ENCODE measurements around the gene SYPL2.

The SYPL2 gene

GRCh38 chr1:109488201-109488600 lies 21.9 kb downstream of the SYPL2 start:
- in situ Hi-C loops (cut with MboI; ENCODE audit: low pct_unique_long_range_greater_than_20kb, low sequenced_read_pairs), result no loop called here
- DNase-seq, result no peak

- DNase-seq, result no peak
- in situ Hi-C loops (cut with MboI; ENCODE audit: low pct_unique_long_range_greater_than_20kb, low sequenced_read_pairs), result no loop called here
These were observed 22.4 kb downstream of the SYPL2 start for GRCh38 chr1:109488696-109489095.

DNA sequence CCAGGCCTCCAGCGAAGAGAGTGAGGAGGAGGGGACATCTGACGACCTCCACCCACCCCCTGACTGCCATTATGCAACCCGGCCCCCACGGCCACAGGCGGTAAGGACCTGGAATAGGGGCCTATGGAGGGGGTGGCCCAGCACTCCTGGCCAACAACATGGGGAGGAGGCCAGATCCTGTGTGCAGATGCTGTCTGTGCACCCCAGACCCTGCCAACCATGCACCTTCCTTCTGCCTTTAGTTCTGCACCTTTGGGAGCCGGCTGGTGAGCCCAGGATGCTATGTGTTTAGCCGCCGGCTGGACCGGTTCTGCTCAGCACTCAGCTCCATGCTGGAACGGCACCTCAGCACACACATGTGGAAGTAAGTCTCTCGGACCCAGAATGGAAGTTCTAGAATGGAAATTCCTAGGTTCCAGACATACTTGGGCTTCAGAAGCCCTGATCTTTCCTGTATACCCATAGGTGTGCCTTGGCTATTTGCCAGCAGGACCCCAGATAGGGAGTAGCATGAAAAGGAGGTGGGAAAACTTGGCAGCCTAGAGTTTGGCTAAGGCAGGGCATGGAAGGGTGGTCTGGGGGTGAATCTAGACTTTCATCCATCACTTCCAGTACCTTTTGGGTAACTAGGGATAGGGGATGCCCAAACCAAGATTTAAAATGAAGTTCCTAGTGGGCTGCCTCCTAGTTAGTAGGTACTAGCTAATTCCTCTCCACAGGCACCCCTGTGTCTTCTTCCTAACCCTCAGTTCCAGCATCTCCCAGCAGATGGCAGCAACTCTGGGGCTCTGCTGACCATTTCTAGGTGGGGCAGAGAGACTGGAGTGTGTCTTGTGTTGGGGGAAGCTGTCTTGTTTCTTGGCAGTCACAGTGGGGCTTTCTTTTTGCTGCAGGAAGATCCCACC lies 23.9 kb downstream of the SYPL2 start:
- peak; percentile 69 for DNase-seq

GRCh38 chr1:109490934-109491302 lies 24.6 kb downstream of the SYPL2 start:
- no peak for DNase-seq
- in situ Hi-C loops (cut with MboI; ENCODE audit: low pct_unique_long_range_greater_than_20kb, low sequenced_read_pairs), result no loop called here

More for the DNA sequence above, 23.9 kb downstream of the SYPL2 start:
- in situ Hi-C loops (cut with MboI; ENCODE audit: low pct_unique_long_range_greater_than_20kb, low sequenced_read_pairs), result no loop called here

GRCh38 chr1:109491372-109491771 lies 25.0 kb downstream of the SYPL2 start:
- DNase-seq, result no peak
- in situ Hi-C loops (cut with MboI; ENCODE audit: low pct_unique_long_range_greater_than_20kb, low sequenced_read_pairs), result no loop called here

DNA sequence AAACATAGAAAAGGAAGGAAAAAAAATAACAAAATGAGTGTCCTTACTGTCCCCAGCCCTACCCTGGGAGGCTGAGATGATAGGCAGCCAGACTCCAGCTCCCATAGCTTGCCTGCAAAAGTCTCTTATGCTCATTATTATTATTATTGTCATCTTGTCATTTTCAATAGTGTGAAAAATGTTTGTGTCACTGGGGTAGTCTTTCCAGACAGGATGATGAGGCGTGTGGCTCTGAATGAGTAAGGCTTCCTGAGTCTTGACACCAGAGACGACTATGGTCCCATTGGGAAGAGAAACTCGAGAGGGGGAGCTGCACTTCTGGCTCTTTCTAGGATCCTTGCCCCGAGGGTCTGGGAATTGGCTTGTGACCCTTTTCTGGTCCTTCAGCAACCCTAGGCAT lies 26.4 kb downstream of the SYPL2 start:
- in situ Hi-C loops (cut with MboI; ENCODE audit: low pct_unique_long_range_greater_than_20kb, low sequenced_read_pairs), result no loop called here
- DNase-seq, result no peak

DNA sequence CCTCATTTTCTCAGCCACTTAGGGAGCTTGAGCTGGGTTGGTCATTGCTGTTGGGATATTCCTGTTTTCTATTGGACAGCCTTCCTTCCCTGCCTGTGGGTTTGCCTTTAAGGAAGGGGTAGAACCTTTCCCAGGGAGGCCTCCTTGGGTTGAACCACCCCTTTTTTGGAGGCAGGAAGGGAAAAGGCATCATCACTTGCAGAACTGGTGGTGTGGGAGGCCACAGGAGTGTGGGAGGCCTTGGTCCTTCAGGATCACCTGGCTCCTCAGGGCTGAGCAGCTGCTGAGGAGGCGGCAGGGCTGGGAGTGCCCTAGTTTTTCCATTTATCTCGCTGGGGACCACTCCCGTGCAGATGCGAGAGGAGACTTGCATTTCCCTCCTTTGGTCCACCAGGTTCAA lies 26.9 kb downstream of the SYPL2 start:
- no peak for DNase-seq
- in situ Hi-C loops (cut with MboI; ENCODE audit: low pct_unique_long_range_greater_than_20kb, low sequenced_read_pairs), result no loop called here

GRCh38 chr1:109493805-109494539 lies 27.6 kb downstream of the SYPL2 start, which contains the start of gene CYB561D1:
Gene CYB561D1 (plus strand): TSS chr1:109494094. CDS start chr1:109494140, 46 bp downstream.
- peak; percentile 92 for DNase-seq
- in situ Hi-C loops (cut with MboI; ENCODE audit: low pct_unique_long_range_greater_than_20kb, low sequenced_read_pairs), result no loop called here

- in situ Hi-C loops (cut with MboI; ENCODE audit: low pct_unique_long_range_greater_than_20kb, low sequenced_read_pairs), result no loop called here
- no peak for DNase-seq
These were observed 29.4 kb downstream of the SYPL2 start for GRCh38 chr1:109495738-109496137.

DNA sequence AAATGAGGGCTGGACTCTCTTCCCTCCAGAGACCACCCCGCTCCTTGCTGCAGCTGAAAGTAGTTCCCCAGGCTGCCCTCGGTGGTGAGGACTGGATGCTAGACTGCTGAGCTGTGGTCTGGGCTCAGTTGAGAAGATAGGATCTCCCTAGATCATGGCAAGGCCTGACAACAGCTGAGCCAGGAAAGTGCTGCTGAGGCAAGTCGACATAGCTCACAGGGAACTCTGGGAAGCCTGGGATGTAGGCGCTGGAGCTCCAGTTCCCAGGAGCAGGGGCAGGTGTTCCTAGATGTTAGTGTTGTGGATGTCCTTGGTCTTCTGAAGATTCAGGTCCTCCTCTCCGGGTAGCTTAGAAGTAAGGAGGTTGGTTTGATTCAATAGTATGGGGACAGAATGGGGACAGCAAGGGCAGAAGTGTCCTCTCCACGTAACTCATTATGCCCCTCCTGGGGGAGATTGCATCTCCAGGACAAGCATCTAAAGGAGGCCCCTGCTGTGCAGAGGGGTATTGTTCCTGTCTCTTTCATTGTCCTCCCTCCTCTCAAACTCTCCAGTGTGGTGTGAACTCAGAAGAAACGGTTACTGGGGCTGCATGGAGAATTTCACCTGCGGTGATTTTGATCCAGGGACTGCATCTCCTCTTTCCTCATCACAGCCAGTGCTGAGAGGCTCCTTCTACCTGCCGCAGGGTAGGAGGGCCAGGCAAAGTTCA lies 31.3 kb downstream of the SYPL2 start:
- no peak for DNase-seq
- in situ Hi-C loops (cut with MboI; ENCODE audit: low pct_unique_long_range_greater_than_20kb, low sequenced_read_pairs), result no loop called here

- peak; percentile 51 for DNase-seq
- in situ Hi-C loops (cut with MboI; ENCODE audit: low pct_unique_long_range_greater_than_20kb, low sequenced_read_pairs), result no loop called here
These were observed 31.9 kb downstream of the SYPL2 start for GRCh38 chr1:109498161-109498801.

DNA sequence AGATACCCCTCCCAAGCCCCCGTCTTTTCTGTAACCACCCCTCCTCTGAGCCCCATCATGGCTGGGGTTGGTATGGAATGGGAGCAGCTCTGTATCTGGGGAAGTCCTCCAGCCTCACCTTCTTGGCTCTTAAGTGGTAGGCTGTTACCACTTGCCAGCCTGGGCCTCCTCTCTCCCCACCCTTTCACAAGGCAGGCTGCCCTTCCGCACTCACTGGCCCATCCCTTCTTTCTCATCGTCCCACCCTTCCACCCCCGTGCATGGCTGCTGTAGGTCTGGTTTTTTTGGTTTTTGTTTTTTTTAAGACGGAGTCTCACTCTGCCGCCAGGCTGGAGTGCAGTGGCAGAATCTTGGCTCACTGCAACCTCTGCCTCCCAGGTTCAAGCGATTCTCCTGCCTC lies 32.7 kb downstream of the SYPL2 start:
- in situ Hi-C loops (cut with MboI; ENCODE audit: low pct_unique_long_range_greater_than_20kb, low sequenced_read_pairs), result no loop called here
- no peak for DNase-seq

DNA sequence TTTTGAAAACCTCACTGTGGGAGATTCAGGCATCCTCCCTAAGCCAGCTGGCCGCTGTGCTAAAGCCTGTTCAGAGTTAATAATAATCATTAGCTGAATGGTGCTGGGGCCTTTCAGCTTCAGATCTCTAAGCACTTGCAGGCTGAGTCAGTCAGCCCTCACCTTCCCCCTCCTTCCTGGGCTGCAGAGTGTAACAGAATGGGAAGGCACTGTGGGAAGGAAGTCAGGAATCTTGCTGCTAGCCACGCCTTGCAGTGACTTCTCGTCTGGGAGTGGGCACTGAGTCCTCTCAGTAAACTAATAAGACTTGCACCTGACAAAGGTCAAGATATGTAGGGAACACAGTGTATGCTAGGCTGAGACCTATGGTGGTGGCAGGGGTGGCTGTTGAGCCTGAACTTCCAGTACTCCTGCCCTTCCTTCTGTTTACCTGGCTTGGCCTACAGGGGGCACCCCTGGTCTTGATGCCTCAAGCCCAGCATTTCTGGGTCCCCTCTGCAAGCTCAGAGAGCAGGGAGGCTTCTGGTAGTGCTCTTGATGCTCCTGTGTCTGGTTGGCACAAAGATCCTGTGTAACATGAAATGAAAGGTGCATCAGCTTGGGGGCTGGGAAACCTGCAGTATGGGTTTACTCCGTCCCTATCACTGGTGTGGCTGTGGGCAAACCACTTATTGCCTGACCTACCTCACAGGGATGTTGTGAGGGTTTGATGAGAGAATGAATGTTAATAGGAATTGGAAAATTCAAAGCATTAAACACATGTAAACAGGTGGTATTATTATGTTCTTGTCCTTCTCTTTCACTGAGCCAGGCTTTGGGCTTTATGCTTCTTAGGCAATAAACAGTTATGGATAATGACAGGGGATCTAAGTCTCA lies 33.6 kb downstream of the SYPL2 start:
- peak; percentile 60 for DNase-seq
- in situ Hi-C loops (cut with MboI; ENCODE audit: low pct_unique_long_range_greater_than_20kb, low sequenced_read_pairs), result no loop called here

GRCh38 chr1:109500941-109501381 lies 34.6 kb downstream of the SYPL2 start:
- in situ Hi-C loops (cut with MboI; ENCODE audit: low pct_unique_long_range_greater_than_20kb, low sequenced_read_pairs), result no loop called here
- no peak for DNase-seq

DNA sequence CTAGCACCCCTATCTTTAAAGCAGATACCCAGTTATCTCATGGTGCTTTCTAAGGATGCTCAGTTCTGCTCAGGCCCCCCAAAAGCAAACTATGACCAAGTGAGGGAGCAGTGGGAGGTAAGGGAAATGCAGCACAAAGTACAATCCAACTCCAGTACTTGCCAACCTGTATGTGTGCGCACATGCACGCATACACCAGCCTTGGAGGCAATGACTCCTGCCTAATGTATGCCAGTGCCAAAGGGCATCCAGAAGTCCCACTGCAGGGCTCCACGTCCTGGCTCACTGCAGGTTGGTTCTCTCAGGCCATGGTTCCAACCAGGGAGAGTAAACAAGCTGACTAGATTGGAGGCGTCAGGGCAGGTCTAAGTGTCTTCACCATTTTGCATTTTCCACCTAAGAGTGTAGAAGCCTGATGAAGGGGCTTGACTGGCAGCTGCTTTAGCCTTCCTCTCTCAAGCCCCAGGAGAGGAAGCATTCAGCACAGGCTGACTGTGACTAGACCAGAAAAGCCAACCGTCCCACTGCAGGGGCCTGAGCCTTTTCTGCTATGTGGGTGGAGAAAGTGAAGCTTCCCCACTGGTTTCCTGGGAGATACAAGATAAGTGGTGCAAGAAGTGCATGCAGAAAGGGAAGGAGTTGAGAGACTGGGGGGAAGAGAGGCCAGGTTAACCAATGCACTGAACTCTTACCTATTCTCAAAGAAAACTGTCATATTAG lies 35.5 kb downstream of the SYPL2 start:
- peak; percentile 44 for DNase-seq
- in situ Hi-C loops (cut with MboI; ENCODE audit: low pct_unique_long_range_greater_than_20kb, low sequenced_read_pairs), result no loop called here

DNA sequence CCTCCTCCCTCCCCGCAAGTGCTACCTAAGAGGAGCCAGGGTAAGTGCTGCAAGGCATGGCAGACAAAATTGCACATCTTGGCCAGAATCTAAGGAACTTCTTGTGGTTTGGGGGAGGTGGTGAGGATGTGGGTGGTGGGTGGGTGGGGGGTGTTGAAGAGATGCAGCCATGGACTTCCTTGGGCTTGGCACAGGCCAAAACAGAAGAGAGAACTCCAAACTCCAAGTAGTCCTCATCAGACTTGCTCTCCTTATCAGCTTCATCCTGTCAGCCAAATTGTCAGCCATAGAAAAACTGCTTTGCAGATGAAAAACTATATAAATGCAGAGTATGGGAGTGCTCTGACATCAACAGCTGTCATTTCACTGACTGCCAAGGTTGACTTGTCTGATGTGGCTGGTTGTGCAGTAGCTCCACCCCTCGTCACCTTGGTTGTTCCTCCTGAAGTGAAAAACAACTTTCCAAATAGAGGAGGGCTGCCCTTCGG lies 36.1 kb downstream of the SYPL2 start:
- in situ Hi-C loops (cut with MboI; ENCODE audit: low pct_unique_long_range_greater_than_20kb, low sequenced_read_pairs), result no loop called here
- DNase-seq, result no peak

DNA sequence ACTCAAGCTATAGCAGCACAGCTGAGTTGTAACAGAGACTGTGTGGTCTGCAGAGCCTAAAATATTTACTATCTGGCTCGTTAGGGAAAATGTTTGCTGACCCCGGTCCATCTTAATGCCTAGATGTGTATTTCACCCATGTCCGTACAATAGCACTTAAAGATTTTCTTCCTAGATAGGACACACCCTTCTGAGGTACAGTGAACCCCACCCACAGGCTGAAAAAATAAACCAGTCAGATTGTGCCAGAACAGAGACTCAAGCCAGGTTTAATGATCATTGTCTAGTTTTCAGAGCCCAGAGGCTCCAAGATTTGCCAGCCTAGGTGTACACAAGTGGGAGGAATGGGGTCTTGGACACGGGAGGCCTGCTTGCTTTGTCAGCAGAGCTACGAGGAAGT lies 37.6 kb downstream of the SYPL2 start:
- no peak for DNase-seq
- in situ Hi-C loops (cut with MboI; ENCODE audit: low pct_unique_long_range_greater_than_20kb, low sequenced_read_pairs), result no loop called here

DNA sequence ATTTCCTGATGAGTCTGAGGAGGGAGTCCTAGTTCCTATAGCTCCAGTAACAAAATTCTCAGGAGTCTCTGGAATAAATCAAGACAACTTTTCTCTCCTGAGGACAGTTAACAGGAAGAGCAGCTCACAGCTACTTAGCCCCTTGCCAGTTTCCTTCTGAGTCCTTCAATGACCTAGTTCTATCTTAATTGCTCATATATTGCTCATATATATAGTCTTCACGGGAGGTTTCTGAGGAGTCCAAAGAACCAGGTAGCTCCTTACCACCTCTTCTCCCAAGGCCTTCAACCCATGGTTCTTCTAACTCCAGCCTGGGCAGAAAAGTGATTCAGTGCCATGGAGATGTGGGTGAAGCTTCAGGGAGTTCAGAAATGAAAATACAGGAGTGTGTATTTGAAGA lies 38.6 kb downstream of the SYPL2 start:
- no peak for DNase-seq
- in situ Hi-C loops (cut with MboI; ENCODE audit: low pct_unique_long_range_greater_than_20kb, low sequenced_read_pairs), result no loop called here
